HG03460 (cell line): ENCODE results near the gene PLD2.

Experiments
- ATAC-seq: cut with Tn5 transposase; IDR thresholded peaks from one replicate; pipeline ENCODE4 v1.9.1; 2021; ENCODE audit not compliant: unreplicated experiment

PLD2 gene, protein sequence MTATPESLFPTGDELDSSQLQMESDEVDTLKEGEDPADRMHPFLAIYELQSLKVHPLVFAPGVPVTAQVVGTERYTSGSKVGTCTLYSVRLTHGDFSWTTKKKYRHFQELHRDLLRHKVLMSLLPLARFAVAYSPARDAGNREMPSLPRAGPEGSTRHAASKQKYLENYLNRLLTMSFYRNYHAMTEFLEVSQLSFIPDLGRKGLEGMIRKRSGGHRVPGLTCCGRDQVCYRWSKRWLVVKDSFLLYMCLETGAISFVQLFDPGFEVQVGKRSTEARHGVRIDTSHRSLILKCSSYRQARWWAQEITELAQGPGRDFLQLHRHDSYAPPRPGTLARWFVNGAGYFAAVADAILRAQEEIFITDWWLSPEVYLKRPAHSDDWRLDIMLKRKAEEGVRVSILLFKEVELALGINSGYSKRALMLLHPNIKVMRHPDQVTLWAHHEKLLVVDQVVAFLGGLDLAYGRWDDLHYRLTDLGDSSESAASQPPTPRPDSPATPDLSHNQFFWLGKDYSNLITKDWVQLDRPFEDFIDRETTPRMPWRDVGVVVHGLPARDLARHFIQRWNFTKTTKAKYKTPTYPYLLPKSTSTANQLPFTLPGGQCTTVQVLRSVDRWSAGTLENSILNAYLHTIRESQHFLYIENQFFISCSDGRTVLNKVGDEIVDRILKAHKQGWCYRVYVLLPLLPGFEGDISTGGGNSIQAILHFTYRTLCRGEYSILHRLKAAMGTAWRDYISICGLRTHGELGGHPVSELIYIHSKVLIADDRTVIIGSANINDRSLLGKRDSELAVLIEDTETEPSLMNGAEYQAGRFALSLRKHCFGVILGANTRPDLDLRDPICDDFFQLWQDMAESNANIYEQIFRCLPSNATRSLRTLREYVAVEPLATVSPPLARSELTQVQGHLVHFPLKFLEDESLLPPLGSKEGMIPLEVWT

DNA sequence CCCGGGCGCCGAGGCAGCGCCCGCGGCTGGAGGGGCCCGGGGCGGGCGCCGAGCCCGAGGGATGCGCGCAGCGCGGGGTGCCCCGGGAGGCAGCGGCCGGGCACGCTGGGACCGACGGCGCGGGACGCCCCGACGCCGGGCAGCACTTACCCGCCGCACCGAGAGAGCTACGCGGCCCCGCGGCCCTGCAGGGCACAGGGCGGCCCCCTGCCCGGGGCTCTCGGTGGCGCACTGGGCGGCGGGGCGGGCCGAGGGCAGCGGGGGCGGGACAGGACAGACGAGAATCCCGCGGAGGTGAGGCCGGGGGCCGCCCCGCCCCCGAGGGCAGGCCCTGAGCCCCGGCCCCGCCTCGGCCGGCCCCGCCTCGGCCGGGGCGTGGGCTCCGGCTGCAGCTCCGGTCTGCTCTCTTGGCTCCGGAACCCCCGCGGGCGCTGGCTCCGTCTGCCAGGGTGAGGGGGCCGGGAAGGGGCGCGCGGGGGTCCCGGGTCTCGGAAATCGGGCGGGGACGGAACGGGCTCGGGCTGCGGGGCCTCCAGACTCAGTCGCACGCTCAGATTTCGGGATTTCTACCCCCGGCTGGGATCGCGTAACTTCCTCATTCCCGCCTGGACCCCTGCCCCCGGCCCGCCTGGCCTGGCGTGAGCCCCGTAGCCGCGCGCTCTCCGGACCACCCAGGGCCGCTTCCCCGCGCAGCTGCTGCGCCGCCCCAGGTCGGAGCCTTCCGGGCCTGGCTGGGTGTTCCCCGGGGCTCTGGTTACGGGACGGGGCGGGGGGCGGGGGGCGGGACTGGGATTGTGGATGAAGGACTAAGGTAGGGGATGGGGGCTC is at the start of gene PLD2:
Gene PLD2 (plus strand): TSS at position 376 of the 828 bp plus-strand sequence. CDS start 621 bp downstream, outside the sequence.
- peak; percentile 88 for ATAC-seq

- no peak for ATAC-seq
These were observed 47.1 kb upstream of the PLD2 start for GRCh38 chr17:4759776-4760236.

GRCh38 chr17:4764595-4764994 is 42.4 kb upstream of the PLD2 start:
- ATAC-seq, result no peak

DNA sequence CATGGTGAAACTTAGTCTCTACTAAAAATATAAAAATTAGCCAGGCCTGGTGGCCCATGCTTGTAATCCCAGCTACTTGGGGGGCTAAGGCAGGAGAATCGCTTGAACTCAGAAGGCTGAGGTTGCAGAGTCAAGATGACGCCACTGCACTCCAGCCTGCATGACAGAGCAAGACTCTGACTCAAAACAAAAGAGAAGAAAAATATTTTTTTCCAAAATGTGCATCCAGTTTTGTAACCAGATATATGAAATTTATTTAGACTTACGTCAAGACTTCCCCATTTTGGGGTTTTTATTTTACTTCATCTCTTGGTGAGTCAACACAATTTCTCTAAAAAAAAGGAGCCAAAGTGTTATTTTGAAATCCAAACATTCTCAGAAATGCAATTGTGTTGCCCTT is 40.8 kb upstream of the PLD2 start:
- no peak for ATAC-seq

DNA sequence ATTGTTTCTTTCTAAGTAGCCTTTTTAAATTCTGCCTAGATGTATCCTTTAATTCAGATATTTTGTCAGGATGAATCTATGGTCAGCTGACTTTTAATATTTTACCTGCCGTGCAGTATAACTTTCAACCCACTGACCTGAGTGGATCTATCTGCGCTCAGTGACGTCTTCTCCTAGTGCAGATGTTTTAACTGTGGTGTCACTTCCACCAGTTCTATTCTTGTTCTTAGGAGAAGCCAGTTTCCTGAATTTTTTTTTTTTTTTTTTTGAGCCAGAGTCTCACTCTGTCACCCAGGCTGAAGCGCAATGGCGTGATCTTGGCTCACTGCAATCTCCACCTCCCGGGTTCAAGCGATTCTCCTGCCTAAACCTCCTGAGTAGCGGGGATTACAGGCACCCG is 40.2 kb upstream of the PLD2 start:
- no peak for ATAC-seq

- ATAC-seq, result no peak
These were observed 38.7 kb upstream of the PLD2 start for GRCh38 chr17:4768298-4768697.

DNA sequence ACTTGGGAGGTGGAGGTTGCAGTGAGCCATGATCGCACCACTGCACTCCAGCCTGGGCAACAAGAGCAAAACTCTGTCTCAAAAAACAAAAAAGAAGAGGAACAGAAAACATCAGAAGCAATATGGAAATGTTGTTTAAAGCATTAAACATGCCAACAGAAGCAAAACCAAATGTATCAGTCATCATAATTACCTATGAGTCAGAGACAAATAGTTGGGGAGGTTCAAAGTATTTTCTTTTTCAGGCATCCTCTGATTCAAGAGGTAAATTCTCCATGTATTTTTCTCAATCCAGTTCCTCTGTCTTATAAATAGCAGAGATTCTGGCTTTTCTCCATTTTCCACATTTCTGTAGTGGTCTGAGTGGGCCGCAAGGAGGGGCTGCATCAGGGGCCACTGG is 37.3 kb upstream of the PLD2 start:
- ATAC-seq, result no peak

DNA sequence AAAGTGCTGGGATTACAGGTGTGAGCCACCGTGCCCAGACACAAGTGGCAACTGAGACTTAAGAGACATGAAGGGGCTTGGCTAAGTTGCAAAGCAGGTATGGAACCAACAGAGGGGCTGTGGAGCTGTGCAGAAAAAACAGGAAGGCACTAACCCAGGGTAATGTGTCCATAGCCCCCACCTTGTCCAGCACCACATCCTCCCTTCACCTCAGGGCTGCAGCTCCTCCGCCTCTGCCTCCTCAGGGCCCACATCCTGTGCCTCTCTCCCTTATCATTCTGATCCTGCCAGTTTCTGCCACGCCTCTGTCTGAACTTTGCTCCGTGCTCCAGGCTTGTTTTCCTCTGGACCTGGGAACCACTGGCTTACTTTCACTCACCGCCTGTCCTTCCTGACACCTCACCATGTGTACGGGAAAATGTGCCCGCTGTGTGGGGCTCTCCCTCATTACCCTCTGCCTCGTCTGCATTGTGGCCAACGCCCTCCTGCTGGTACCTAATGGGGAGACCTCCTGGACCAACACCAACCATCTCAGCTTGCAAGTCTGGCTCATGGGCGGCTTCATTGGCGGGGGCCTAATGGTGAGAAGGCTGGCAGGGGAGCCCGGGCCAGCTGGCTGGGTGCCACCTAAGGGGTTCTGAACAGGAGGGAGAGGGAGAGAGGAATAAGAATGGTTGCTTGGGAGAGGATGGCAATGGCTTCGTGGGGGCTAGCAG is 35.3 kb upstream of the PLD2 start, which contains the start of gene TM4SF5:
Gene TM4SF5 (plus strand): TSS at position 368 of the 716 bp plus-strand sequence. CDS start 37 bp downstream, at position 405.
- ATAC-seq, result no peak

DNA sequence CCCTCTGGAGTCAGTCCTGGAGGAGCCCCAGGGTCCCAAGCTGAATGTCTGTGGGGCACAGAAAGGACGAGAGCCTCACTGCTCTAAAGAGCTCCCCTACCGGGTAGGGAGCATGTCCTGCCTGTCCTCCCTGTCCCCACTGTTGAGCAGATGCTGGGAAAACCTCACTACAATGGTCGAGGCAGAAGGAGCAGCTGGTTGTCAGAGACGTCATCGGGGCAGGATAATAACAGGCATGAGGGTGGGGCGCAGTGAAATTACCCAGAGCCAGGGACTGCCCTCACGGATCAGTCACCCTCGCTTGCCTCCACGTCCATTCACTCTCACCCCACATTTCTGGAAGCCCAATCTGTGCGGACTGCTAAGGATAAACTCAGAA is 34.7 kb upstream of the PLD2 start:
- no peak for ATAC-seq

- ATAC-seq, result no peak
These were observed 28.8 kb upstream of the PLD2 start for GRCh38 chr17:4777969-4778760.

DNA sequence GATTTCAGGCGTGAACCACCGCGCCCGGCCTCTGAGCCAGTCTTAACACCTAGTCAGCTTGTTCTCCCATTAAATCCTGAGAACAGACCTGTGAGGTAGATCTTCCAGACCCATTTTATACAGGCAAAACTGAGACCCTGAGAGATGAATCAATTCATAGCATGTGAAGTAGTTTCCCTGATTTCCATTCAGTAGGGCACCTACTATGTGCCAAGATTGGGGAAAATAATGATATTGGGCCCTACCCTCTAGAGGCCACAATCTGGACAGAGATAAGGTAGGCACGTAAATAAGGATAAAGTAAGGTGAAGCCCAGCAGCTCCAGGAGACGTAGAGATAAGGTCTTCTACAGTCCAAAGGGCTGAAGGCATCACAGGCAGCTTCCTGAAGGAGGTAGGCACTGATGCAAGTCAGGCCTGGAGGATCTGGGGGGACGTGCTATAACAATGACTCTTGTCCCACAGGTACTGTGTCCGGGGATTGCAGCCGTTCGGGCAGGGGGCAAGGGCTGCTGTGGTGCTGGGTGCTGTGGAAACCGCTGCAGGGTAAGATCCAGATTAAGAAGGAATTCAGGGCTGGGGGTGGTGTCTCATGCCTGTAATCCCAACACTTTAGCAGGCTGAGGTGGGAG is 26.5 kb upstream of the PLD2 start:
- ATAC-seq, result no peak

DNA sequence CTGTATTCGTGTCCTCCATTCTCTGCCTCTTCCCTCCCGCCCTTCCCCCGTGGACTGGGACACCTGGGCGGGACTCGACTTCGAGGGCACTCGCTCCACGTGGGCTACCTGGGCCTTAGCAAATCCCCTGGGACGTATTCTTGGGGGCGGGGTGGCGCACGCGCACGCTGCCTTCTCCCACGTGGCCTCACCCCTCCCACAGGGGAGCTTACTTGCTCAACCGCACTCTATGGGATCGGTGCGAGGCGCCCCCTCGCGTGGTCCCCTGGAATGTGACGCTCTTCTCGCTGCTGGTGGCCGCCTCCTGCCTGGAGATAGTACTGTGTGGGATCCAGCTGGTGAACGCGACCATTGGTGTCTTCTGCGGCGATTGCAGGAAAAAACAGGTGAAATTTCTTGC is 24.3 kb upstream of the PLD2 start:
- ATAC-seq, result no peak

GRCh38 chr17:4785311-4786105 is 21.4 kb upstream of the PLD2 start:
- ATAC-seq, result no peak

DNA sequence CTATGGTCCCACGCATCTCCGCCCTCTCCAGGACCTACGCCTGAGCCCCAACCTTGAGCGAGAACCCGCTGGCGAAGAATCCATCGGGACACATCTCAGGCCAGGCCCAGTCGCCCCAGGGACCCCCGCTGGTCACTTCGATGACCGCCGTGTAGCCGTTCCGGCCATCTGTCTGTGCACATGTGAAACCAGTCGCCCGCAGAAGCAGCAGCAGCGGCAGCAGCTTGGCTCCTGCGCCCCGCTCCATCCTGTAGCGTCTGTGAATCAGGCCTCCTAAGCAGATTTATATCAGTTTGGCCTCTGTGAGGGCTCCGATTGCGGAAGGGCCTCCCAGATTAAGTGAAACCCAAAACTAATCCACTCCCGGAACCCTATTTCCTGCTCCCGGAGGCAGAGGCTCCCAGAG is 20.8 kb upstream of the PLD2 start, which contains the start of gene VMO1:
Gene VMO1 (minus strand): TSS at position 259 of the 406 bp plus-strand sequence. CDS start 12 bp downstream, at position 247.
- no peak for ATAC-seq

GRCh38 chr17:4786516-4786915 is 20.4 kb upstream of the PLD2 start:
- no peak for ATAC-seq

- ATAC-seq, result no peak
These were observed 18.7 kb upstream of the PLD2 start for GRCh38 chr17:4788159-4788806.
